ENCODE data around the gene IKZF1. TPM values are rescaled to one million over a fixed set of nuclear protein-coding genes. Genes with fewer than 3 reads are reported as not detected.

IKZF1 gene
- total RNA-seq, 1 donor, result under 0.01 TPM

GRCh38 chr7:50411332-50411731 is 106.8 kb downstream of the IKZF1 start:
- TF ChIP-seq CTCF (IDR thresholded peaks at IDR 0.05; ENCODE audit: extremely low read depth, low read depth, low read length), result no peak
- Histone ChIP-seq H3K79me2 (ENCODE audit: insufficient read depth, low read length) (no peaks in the 10 kb centered on the region), H3K4me3 (ENCODE audit: insufficient read depth, low read length) (no peak overlapping the region), H3K9me3 (ENCODE audit: low read depth, low read length) (no peaks in the 10 kb centered on the region), H3K4me2 (ENCODE audit: insufficient read depth, low read length) (no peak overlapping the region), H4K20me1 (ENCODE audit: insufficient read depth, low read length) (no peaks in the 10 kb centered on the region), H3K4me1 (ENCODE audit: insufficient read depth, low read length) (no peaks in the 10 kb centered on the region), H3K36me3 (ENCODE audit: insufficient read depth, low read length) (no peaks in the 10 kb centered on the region), H3K27me3 (ENCODE audit: insufficient read depth, low read length) (peaks cover 4% of the 10 kb centered on the region), H3K27ac (ENCODE audit: low read depth, low read length) (no peak overlapping the region), H2AFZ (ENCODE audit: low read length) (no peak overlapping the region)
- DNase-seq (ENCODE audit: insufficient read length, low spot score, missing footprints), result no peak

GRCh38 chr7:50412973-50413372 is 108.5 kb downstream of the IKZF1 start:
- Histone ChIP-seq H2AFZ (ENCODE audit: low read length) (no peak overlapping the region), H4K20me1 (ENCODE audit: insufficient read depth, low read length) (no peaks in the 10 kb centered on the region), H3K79me2 (ENCODE audit: insufficient read depth, low read length) (no peaks in the 10 kb centered on the region), H3K27me3 (ENCODE audit: insufficient read depth, low read length) (no peaks in the 10 kb centered on the region), H3K4me1 (ENCODE audit: insufficient read depth, low read length) (no peaks in the 10 kb centered on the region), H3K4me2 (ENCODE audit: insufficient read depth, low read length) (no peak overlapping the region), H3K4me3 (ENCODE audit: insufficient read depth, low read length) (no peak overlapping the region), H3K9me3 (ENCODE audit: low read depth, low read length) (no peaks in the 10 kb centered on the region), H3K27ac (ENCODE audit: low read depth, low read length) (no peak overlapping the region), H3K36me3 (ENCODE audit: insufficient read depth, low read length) (no peaks in the 10 kb centered on the region)
- TF ChIP-seq CTCF (IDR thresholded peaks at IDR 0.05; ENCODE audit: extremely low read depth, low read depth, low read length), result no peak
- no peak for DNase-seq (ENCODE audit: insufficient read length, low spot score, missing footprints)

GRCh38 chr7:50413561-50413960 is 109.0 kb downstream of the IKZF1 start:
- Histone ChIP-seq H3K9me3 (ENCODE audit: low read depth, low read length) (no peaks in the 10 kb centered on the region), H3K27me3 (ENCODE audit: insufficient read depth, low read length) (no peaks in the 10 kb centered on the region), H3K4me3 (ENCODE audit: insufficient read depth, low read length) (no peak overlapping the region), H3K36me3 (ENCODE audit: insufficient read depth, low read length) (no peaks in the 10 kb centered on the region), H3K79me2 (ENCODE audit: insufficient read depth, low read length) (no peaks in the 10 kb centered on the region), H2AFZ (ENCODE audit: low read length) (no peak overlapping the region), H3K27ac (ENCODE audit: low read depth, low read length) (no peak overlapping the region), H3K4me1 (ENCODE audit: insufficient read depth, low read length) (no peaks in the 10 kb centered on the region), H4K20me1 (ENCODE audit: insufficient read depth, low read length) (no peaks in the 10 kb centered on the region), H3K4me2 (ENCODE audit: insufficient read depth, low read length) (no peak overlapping the region)
- no peak for TF ChIP-seq CTCF (IDR thresholded peaks at IDR 0.05; ENCODE audit: extremely low read depth, low read depth, low read length)
- DNase-seq (ENCODE audit: insufficient read length, low spot score, missing footprints), result no peak

- H2AFZ ChIP-seq (ENCODE audit: low read length), result no peak overlapping the region
- H4K20me1 ChIP-seq (ENCODE audit: insufficient read depth, low read length), result no peaks in the 10 kb centered on the region
- no peaks in the 10 kb centered on the region for H3K27me3 ChIP-seq (ENCODE audit: insufficient read depth, low read length)
- no peak overlapping the region for H3K4me2 ChIP-seq (ENCODE audit: insufficient read depth, low read length)
- H3K4me1 ChIP-seq (ENCODE audit: insufficient read depth, low read length), result no peaks in the 10 kb centered on the region
- no peak for TF ChIP-seq CTCF (IDR thresholded peaks at IDR 0.05; ENCODE audit: extremely low read depth, low read depth, low read length)
- no peak for DNase-seq (ENCODE audit: insufficient read length, low spot score, missing footprints)
- no peaks in the 10 kb centered on the region for H3K36me3 ChIP-seq (ENCODE audit: insufficient read depth, low read length)
- no peaks in the 10 kb centered on the region for H3K79me2 ChIP-seq (ENCODE audit: insufficient read depth, low read length)
- no peak overlapping the region for H3K4me3 ChIP-seq (ENCODE audit: insufficient read depth, low read length)
- no peak overlapping the region for H3K27ac ChIP-seq (ENCODE audit: low read depth, low read length)
- no peaks in the 10 kb centered on the region for H3K9me3 ChIP-seq (ENCODE audit: low read depth, low read length)
Observed at GRCh38 chr7:50415844-50416364, 111.4 kb downstream of the IKZF1 start.

All from osteoblast (primary cell).